NCI-H1694 treated with DMSO at 0.1 percent for 48 hours (cell line): ENCODE results near the gene SEM1.
"Not testable (repeated sequence)": the region's sequence is repeated elsewhere in the genome, so short reads cannot be mapped to it uniquely, and the experiment has no call there.

ENCODE experiments used
- DNase-seq: peaks from one replicate; lab custom pipeline; 2025; lab: John Stamatoyannopoulos, UW

Gene SEM1

DNA sequence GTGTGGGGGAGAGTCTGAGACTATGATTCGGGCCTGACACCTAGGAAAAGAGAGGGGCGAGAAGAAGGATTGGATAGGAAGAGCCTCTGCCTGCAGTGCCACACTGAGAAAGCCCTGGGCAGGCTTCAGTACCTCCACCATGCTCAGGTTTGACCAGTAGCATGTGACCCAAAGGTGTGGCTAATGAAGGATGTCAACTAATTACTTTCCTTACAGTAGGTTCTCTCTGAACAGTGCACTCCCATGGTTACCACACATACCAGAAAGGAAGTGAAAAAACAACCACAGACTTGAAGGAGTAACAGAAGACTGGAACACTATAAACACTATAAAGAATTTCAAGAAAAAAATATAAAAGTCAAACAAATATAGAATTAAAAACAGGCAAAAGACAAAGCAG, 46.2 kb downstream of the SEM1 start:
- DNase-seq = no peak

DNA sequence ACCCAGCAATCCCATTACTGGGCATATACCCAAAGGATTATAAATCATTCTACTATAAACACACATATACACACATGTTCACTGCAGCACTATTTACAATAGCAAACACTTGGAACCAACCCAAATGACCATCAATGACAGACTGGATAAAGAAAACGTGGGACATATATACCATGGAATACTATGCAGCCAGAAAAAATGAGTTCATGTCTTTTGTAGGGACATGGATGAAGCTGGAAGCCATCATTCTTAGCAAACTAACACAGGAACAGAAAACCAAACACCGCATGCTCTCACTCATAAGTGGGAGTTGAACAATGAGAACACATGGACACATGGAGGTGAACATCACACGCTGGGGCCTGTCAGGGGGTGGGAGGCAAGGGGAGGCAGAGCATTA, 47.5 kb downstream of the SEM1 start:
- not testable (repeated sequence) for DNase-seq

DNA sequence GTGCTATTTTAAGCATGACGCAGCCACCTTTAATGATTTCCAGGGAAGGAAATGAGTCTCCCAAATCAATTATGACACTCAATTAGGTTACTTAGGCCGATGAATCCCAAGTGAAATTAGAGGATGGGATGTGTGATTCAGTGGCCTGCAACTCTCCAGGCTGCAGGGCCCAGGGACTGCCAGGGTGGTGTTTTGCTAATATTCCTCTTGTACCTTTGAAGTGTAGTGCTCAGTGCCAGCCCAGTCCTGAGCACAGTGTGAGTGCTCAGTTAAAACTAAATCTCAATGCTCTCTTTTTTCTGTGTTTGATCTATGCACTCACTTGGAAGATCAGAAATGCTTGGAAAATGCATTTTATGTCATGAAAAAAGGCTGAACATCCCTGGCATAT, 51.6 kb downstream of the SEM1 start:
- no peak for DNase-seq

DNA sequence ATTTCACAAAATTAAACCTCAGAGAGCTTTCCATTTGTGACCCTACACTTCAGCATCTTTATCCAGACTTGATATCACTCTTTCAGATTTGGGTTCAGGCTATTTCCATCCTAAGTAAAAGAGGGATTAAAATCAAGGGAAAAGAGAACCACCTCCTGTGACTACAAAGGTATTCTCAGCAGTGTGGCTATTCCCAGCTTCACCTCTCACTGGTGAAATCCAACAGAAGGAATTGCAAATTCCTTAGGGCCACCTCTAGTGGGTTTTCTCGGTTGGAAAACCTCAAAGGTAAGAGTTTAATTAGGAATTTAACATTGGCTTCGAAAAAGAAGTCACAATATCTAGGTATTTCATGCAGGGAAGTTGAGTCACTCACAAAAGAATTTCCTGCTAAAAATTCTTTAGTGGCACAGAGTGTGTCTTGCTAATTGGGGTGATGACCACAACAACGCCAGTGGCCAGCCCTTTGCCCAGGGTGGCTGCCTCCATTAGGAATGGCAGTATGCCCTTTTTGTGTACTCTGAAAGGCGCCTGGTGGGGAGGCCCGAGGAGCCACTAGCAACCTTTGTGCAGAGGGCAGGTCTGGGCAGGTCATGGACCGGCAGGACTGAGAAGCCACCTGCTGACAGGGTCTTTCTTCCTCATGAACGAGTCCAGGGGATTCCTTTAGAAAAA, 52.2 kb downstream of the SEM1 start:
- no peak for DNase-seq

DNA sequence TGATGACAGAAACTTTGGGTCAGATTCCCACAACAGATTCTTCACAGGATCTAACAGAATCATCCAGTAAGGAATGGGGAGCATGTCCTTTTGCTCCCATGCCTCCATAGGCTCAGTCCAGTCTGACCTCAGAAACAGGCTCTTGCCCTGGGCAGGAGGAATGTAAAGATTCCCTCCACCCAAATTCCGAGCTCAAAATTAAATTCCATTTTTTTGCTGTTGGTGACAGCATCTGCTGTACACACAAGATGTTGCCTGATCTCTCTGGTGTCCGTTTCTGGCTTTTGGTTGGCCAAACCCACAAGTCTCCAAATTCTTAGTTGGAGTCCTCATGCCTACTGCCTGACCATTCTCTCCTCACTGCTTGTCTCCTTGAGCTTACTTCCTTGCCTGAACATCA, 53.7 kb downstream of the SEM1 start:
- no peak for DNase-seq

DNA sequence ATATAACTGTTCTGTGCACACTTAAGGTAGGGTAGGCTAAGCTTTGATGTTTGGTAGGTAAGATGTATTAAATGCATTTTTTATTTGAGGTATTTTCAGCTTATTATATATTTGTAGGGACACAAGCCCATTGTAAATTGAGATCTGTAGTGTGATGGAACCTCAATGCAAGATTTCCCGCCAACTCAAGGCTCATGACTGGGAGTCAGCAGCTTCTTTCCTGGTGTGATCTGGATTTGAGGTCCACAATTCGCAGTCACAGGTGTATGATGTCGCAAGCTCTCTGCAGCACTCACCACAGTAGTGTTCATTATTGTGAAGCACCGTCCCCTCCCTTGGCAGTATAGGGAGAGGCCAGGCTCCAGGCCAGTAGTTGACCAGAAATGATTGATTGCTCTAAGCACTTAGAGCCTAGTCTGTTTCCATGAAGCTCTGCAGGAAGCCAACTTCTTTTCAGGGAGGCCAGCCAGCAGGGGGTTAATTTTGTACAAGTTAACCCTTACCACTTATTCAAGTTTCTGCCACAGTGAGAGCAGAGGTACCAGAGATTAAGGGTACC, 54.9 kb downstream of the SEM1 start:
- DNase-seq = no peak

DNA sequence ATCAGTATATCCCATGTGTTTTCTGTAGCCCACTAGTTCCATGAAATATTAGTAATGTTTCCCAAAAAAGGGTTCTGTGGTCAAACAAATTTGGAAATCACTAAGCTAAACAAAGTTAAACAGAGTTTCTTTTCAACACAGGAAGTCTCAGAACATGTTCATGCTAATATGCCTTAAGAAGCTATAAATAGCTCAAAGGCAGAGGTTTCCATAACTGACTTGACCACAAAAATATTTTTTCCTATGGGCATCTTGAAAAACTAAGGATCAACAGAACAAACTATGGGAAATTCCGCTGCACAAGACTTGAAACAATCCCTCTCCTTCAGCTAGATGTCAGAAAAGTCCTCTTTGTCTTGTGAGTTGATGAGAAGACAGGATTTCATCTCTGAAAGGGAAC, 59.7 kb downstream of the SEM1 start:
- DNase-seq = no peak

DNA sequence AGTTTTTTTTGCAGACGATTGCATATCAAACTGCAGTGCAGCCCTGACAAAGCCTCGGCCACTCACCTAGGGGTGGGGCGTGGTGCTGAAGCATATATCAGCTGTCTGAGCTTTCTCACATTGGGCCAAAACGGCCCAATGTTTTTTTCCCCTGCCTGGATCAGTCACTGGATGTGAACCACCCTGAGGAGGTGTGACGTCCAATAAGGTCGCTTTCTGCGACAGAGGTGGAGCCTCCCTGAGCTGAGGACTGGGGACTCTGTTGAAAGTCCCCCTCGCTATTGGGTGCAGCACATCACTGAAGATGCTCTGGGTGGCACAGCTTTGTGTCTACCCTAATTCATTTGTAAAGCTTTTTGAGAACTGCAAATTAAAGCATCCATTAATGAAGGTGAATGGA, 60.9 kb downstream of the SEM1 start:
- no peak for DNase-seq

DNA sequence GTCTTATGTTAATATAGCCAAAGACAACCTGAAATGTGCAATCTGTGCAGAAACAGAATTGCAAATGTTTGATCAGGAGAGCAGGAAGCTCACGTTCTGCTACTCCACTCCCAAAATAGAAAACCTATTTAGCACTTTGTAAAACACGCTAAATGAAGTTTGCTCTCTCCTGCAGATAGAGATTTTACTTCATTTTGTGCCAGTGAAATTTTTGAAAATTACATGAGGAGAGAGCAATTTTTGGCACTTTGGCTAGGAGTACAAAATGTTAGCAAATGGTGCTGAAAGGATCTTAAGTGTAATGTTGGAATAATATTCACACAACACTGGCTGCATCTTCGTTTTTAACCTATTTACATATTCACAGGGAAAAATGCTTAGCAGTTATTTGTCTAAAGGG, 61.9 kb downstream of the SEM1 start:
- no peak for DNase-seq

DNA sequence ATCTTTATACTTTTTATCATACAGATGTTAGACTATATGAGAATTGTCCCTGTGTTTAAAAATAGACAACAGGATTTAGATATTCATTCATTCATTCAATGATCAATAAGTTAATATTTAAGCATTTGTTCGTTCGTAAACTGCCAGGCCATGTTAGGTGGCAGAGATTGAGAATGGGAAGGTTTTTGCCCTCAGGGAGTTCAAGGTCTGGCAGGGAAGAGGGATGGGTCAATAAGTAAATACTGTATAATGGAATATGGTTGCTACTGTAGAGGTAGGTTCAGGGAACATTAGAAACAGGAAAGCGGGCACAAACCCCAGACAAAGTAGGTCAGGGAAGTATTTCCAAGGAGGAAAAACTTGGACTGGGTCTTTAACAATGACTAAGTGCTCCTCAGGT, 64.6 kb downstream of the SEM1 start:
- no peak for DNase-seq

DNA sequence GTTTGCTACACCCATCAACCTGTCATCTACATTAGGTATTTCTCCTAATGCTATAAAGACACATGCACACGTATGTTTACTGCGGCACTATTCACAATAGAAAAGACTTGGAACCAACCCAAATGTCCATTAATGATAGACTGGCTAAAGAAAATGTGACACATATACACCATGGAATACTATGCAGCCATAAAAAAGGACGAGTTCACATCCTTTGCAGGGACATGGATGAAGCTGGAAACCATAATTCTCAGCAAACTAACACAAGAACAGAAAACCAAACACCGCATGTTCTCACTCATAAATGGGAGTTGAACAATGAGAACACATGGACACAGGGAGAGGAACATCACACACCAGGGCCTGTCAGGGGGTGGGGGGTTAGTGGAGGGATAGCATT, 66.2 kb downstream of the SEM1 start:
- DNase-seq = not testable (repeated sequence)

DNA sequence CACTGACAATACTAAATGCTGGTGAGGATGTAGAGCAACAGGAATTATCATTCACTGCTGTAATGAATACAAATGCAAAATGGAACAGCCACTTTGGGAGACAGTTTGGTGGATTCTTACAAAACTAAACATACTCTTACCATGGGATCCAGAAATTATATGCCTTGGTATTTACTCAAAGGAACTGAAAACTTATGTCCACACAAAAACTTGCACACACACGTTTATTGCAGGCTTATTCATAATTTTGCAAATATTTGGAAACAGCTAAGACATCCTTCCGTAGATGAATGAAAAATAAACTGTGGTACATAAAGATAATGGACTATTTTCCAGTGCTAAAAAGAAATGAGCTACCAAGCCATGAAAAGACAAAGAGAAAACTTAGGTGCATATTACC, 69.6 kb downstream of the SEM1 start:
- DNase-seq = no peak
